Trophoblast cell (in vitro differentiated cells and primary cell): Measurements from ENCODE around the gene SLC25A10.

Source experiments
- DNase-seq, 2 donors: peaks; one replicate each; pipeline ENCODE4 v3.0.0-alpha.2; 2016
- H2AFZ ChIP-seq: 2 replicates; pipeline ENCODE4 v1.6.1; 2013; ENCODE audit warnings: low read length, moderate library complexity, mild to moderate bottlenecking; ENCODE audit not compliant: insufficient read depth, poor library complexity
- H2AK5ac ChIP-seq: 2 replicates; pipeline ENCODE4 v1.6.1; 2013; ENCODE audit warnings: mild to moderate bottlenecking, low read length
- H2BK120ac ChIP-seq: 2 replicates; pipeline ENCODE4 v1.6.1; 2013; ENCODE audit warnings: low read length, mild to moderate bottlenecking, moderate library complexity; ENCODE audit not compliant: insufficient read depth, poor library complexity
- H2BK12ac ChIP-seq: 2 replicates; pipeline ENCODE4 v1.6.1; 2013; ENCODE audit warnings: mild to moderate bottlenecking, low read length, moderate library complexity
- H2BK5ac ChIP-seq: 2 replicates; pipeline ENCODE4 v1.6.1; 2013; ENCODE audit warnings: low read length, low read depth, moderate library complexity, mild to moderate bottlenecking; ENCODE audit not compliant: poor library complexity
- H3K14ac ChIP-seq: 2 replicates; pipeline ENCODE4 v1.6.1; 2013; ENCODE audit warnings: mild to moderate bottlenecking, low read length
- H3K18ac ChIP-seq: 2 replicates; pipeline ENCODE4 v1.6.1; 2013; ENCODE audit warnings: mild to moderate bottlenecking, low read length
- H3K23ac ChIP-seq: 2 replicates; pipeline ENCODE4 v1.6.1; 2013; ENCODE audit warnings: low read length
- H3K27ac ChIP-seq: 2 replicates; pipeline ENCODE4 v1.5.1; 2013; ENCODE audit warnings: low read depth, mild to moderate bottlenecking, inconsistent platforms, low read length, moderate library complexity
- H3K27me3 ChIP-seq: 2 replicates; pipeline ENCODE4 v1.6.1; 2013; ENCODE audit warnings: inconsistent platforms, mild to moderate bottlenecking, low read length, moderate library complexity; ENCODE audit not compliant: insufficient read depth
- H3K36me3 ChIP-seq, 2 experiments: 1 replicate in 1 of 2; 2 replicates in 1 of 2; pipeline ENCODE4 v1.6.1; 2013; ENCODE audit warnings: low read length in 2 of 2, mild to moderate bottlenecking in 2 of 2, moderate library complexity in 1 of 2; ENCODE audit not compliant: insufficient read depth in 2 of 2, control insufficient read depth in 1 of 2
- H3K4ac ChIP-seq: 2 replicates; pipeline ENCODE4 v1.6.1; 2013; ENCODE audit warnings: low read depth, mild to moderate bottlenecking, low read length, moderate library complexity
- H3K4me1 ChIP-seq, 2 experiments: 1 replicate in 1 of 2; 2 replicates in 1 of 2; pipeline ENCODE4 v1.6.1; 2013; ENCODE audit warnings: low read length in 2 of 2, mild to moderate bottlenecking in 2 of 2, moderate library complexity in 1 of 2; ENCODE audit not compliant: insufficient read depth in 2 of 2, control insufficient read depth in 1 of 2
- H3K4me2 ChIP-seq: 2 replicates; pipeline ENCODE4 v1.6.1; 2013; ENCODE audit warnings: inconsistent platforms, mild to moderate bottlenecking, low read length, moderate library complexity
- H3K4me3 ChIP-seq: 2 replicates; pipeline ENCODE4 v1.5.1; 2013; ENCODE audit warnings: mild to moderate bottlenecking, low read depth, low read length, inconsistent platforms
- H3K79me1 ChIP-seq: one replicate; pipeline ENCODE4 v1.6.1; 2013; ENCODE audit warnings: low read length
- H3K79me2 ChIP-seq: 2 replicates; pipeline ENCODE4 v1.6.1; 2013; ENCODE audit warnings: low read length, mild to moderate bottlenecking; ENCODE audit not compliant: control insufficient read depth, insufficient read depth, poor library complexity
- H3K9ac ChIP-seq: 2 replicates; pipeline ENCODE4 v1.6.1; 2013; ENCODE audit warnings: mild to moderate bottlenecking, low read length
- H3K9me3 ChIP-seq: 2 replicates; pipeline ENCODE4 v1.6.1; 2013; ENCODE audit warnings: low read depth, mild to moderate bottlenecking, control low read depth, inconsistent platforms, low read length; ENCODE audit not compliant: insufficient read depth
- H4K12ac ChIP-seq: 2 replicates; pipeline ENCODE4 v1.6.1; 2013; ENCODE audit warnings: low read depth, mild to moderate bottlenecking, low read length, moderate library complexity
- H4K8ac ChIP-seq: 2 replicates; pipeline ENCODE4 v1.6.1; 2013; ENCODE audit warnings: low read depth, mild to moderate bottlenecking, low read length, moderate library complexity
- H4K91ac ChIP-seq: one replicate; pipeline ENCODE4 v1.6.1; 2013; ENCODE audit warnings: low read depth, mild to moderate bottlenecking, low read length, moderate library complexity
- WGBS: extraction: QIAGEN DNeasy Blood & Tissue Kit; methylation state at CpG from one replicate; pipeline ENCODE4 v1.1.7; 2013; ENCODE audit warnings: missing lambda C conversion rate; ENCODE audit not compliant: insufficient read length, insufficient coverage; ENCODE audit errors: extremely low coverage; 5-methylcytosine and 5-hydroxymethylcytosine counted together

Gene SLC25A10

GRCh38 chr17:81726004-81726403 is 13.9 kb downstream of the SLC25A10 start:
- no peak overlapping the region for H2BK12ac ChIP-seq
- no peaks in the 10 kb centered on the region for H3K79me1 ChIP-seq
- H4K12ac ChIP-seq, result no peak overlapping the region
- no peak overlapping the region for H3K18ac ChIP-seq
- H2AFZ ChIP-seq, result no peak overlapping the region
- no peak overlapping the region for H2BK120ac ChIP-seq
- no peaks in the 10 kb centered on the region for H3K36me3 ChIP-seq
- H2AK5ac ChIP-seq, result no peak overlapping the region
- WGBS, result no CpG with 5 or more reads among the region's 9 CpGs
- H3K4ac ChIP-seq, result no peak overlapping the region
- H3K27ac ChIP-seq, result no peak overlapping the region
- no peak for DNase-seq
- no peak overlapping the region for H4K91ac ChIP-seq
- no peaks in the 10 kb centered on the region for H3K79me2 ChIP-seq
- no peak overlapping the region for H3K23ac ChIP-seq
- no peak overlapping the region for H3K9ac ChIP-seq
- H3K4me2 ChIP-seq, result no peak overlapping the region
- no peak overlapping the region for H2BK5ac ChIP-seq
- peaks cover 4 to 5% of the 10 kb centered on the region in 2 experiments for H3K4me1 ChIP-seq
- no peak overlapping the region for H3K4me3 ChIP-seq
- no peaks in the 10 kb centered on the region for H3K9me3 ChIP-seq
- H3K27me3 ChIP-seq, result no peaks in the 10 kb centered on the region
- no peak overlapping the region for H3K14ac ChIP-seq
- no peak overlapping the region for H4K8ac ChIP-seq

- H3K79me1 ChIP-seq, result no peaks in the 10 kb centered on the region
- peaks cover under 1 to 3% of the 10 kb centered on the region in 2 experiments for H3K4me1 ChIP-seq
- H3K4me3 ChIP-seq, result no peak overlapping the region
- DNase-seq, result no peak
- no peak overlapping the region for H3K4ac ChIP-seq
- H3K9ac ChIP-seq, result no peak overlapping the region
- H4K91ac ChIP-seq, result no peak overlapping the region
- no peak overlapping the region for H3K14ac ChIP-seq
- no peak overlapping the region for H3K4me2 ChIP-seq
- H2BK5ac ChIP-seq, result no peak overlapping the region
- no peak overlapping the region for H4K8ac ChIP-seq
- no peak overlapping the region for H4K12ac ChIP-seq
- no peak overlapping the region for H2AFZ ChIP-seq
- H3K9me3 ChIP-seq, result no peaks in the 10 kb centered on the region
- H2BK120ac ChIP-seq, result no peak overlapping the region
- no peak overlapping the region for H3K18ac ChIP-seq
- H3K79me2 ChIP-seq, result no peaks in the 10 kb centered on the region
- no peak overlapping the region for H3K27ac ChIP-seq
- H3K23ac ChIP-seq, result no peak overlapping the region
- no peaks in the 10 kb centered on the region for H3K36me3 ChIP-seq
- no peak overlapping the region for H2BK12ac ChIP-seq
- WGBS, result no CpG with 5 or more reads among the region's 23 CpGs
- H2AK5ac ChIP-seq, result no peak overlapping the region
- no peaks in the 10 kb centered on the region for H3K27me3 ChIP-seq
These were observed 15.4 kb downstream of the SLC25A10 start for GRCh38 chr17:81727324-81728031.

GRCh38 chr17:81733507-81734404 is 21.7 kb downstream of the SLC25A10 start:
- no peak overlapping the region for H2BK12ac ChIP-seq
- H3K9me3 ChIP-seq, result peaks cover 2% of the 10 kb centered on the region
- H4K91ac ChIP-seq, result no peak overlapping the region
- no peak overlapping the region for H2BK5ac ChIP-seq
- H3K9ac ChIP-seq, result no peak overlapping the region
- no peak overlapping the region for H3K4ac ChIP-seq
- no peak overlapping the region for H3K4me2 ChIP-seq
- no CpG with 5 or more reads among the region's 32 CpGs for WGBS
- H3K79me1 ChIP-seq, result no peaks in the 10 kb centered on the region
- H2BK120ac ChIP-seq, result no peak overlapping the region
- H3K4me1 ChIP-seq, result peaks cover 0 to 3% of the 10 kb centered on the region in 2 experiments
- peak overlapping the region; percentile 12 for H2AK5ac ChIP-seq
- H4K12ac ChIP-seq, result peak overlapping the region; percentile 45
- H3K4me3 ChIP-seq, result no peak overlapping the region
- H3K14ac ChIP-seq, result no peak overlapping the region
- H3K27ac ChIP-seq, result no peak overlapping the region
- no peaks in the 10 kb centered on the region for H3K36me3 ChIP-seq
- H4K8ac ChIP-seq, result no peak overlapping the region
- H3K18ac ChIP-seq, result no peak overlapping the region
- DNase-seq, result peak; percentile 75 to 85
- H3K79me2 ChIP-seq, result no peaks in the 10 kb centered on the region
- H3K23ac ChIP-seq, result no peak overlapping the region
- no peak overlapping the region for H2AFZ ChIP-seq
- H3K27me3 ChIP-seq, result no peaks in the 10 kb centered on the region

GRCh38 chr17:81734405-81735263 is 22.6 kb downstream of the SLC25A10 start:
- H3K23ac ChIP-seq, result no peak overlapping the region
- H3K14ac ChIP-seq, result no peak overlapping the region
- H2AFZ ChIP-seq, result no peak overlapping the region
- no peak overlapping the region for H2BK5ac ChIP-seq
- no peaks in the 10 kb centered on the region for H3K27me3 ChIP-seq
- peaks cover 0 to 3% of the 10 kb centered on the region in 2 experiments for H3K4me1 ChIP-seq
- H3K4ac ChIP-seq, result no peak overlapping the region
- H4K91ac ChIP-seq, result no peak overlapping the region
- H3K9ac ChIP-seq, result no peak overlapping the region
- no peak overlapping the region for H3K4me2 ChIP-seq
- H3K36me3 ChIP-seq, result no peaks in the 10 kb centered on the region
- no peak for DNase-seq
- no peak overlapping the region for H2AK5ac ChIP-seq
- WGBS, result no CpG with 5 or more reads among the region's 35 CpGs
- H4K12ac ChIP-seq, result no peak overlapping the region
- H3K4me3 ChIP-seq, result no peak overlapping the region
- no peak overlapping the region for H2BK120ac ChIP-seq
- H3K9me3 ChIP-seq, result peaks cover 2% of the 10 kb centered on the region
- no peaks in the 10 kb centered on the region for H3K79me2 ChIP-seq
- no peak overlapping the region for H3K27ac ChIP-seq
- H3K79me1 ChIP-seq, result no peaks in the 10 kb centered on the region
- H3K18ac ChIP-seq, result no peak overlapping the region
- H2BK12ac ChIP-seq, result no peak overlapping the region
- H4K8ac ChIP-seq, result no peak overlapping the region
